HG03280 (cell line): ENCODE results near the gene AFF2.

Experiments used
- ATAC-seq: cut with Tn5 transposase; IDR thresholded peaks from one replicate; pipeline ENCODE4 v1.9.1; 2021; ENCODE audit warnings: mild to moderate bottlenecking, moderate library complexity; ENCODE audit not compliant: unreplicated experiment

AFF2 gene

GRCh38 chrX:148722966-148723365 is 222.5 kb downstream of the AFF2 start:
- no peak for ATAC-seq

GRCh38 chrX:148723551-148723950 is 223.1 kb downstream of the AFF2 start:
- no peak for ATAC-seq

GRCh38 chrX:148728901-148729300 is 228.5 kb downstream of the AFF2 start:
- ATAC-seq, result no peak

- ATAC-seq, result no peak
Measured at GRCh38 chrX:148732743-148733142, 232.3 kb downstream of the AFF2 start.

GRCh38 chrX:148741441-148741840 is 241.0 kb downstream of the AFF2 start:
- no peak for ATAC-seq

GRCh38 chrX:148755111-148755510 is 254.7 kb downstream of the AFF2 start:
- ATAC-seq, result no peak

GRCh38 chrX:148763896-148764295 is 263.5 kb downstream of the AFF2 start:
- ATAC-seq, result no peak

- no peak for ATAC-seq
Measured at GRCh38 chrX:148768296-148768695, 267.9 kb downstream of the AFF2 start.

GRCh38 chrX:148771440-148771839 is 271.0 kb downstream of the AFF2 start:
- no peak for ATAC-seq

- ATAC-seq, result no peak
Measured at GRCh38 chrX:148774276-148774675, 273.9 kb downstream of the AFF2 start.

- no peak for ATAC-seq
Measured at GRCh38 chrX:148784137-148784536, 283.7 kb downstream of the AFF2 start.

GRCh38 chrX:148784856-148785255 is 284.4 kb downstream of the AFF2 start:
- ATAC-seq, result no peak

- no peak for ATAC-seq
Measured at GRCh38 chrX:148785256-148785655, 284.8 kb downstream of the AFF2 start.

- no peak for ATAC-seq
Measured at GRCh38 chrX:148788449-148788848, 288.0 kb downstream of the AFF2 start.

- no peak for ATAC-seq
Measured at GRCh38 chrX:148794350-148794749, 293.9 kb downstream of the AFF2 start.

- ATAC-seq, result no peak
Measured at GRCh38 chrX:148804579-148805355, 304.4 kb downstream of the AFF2 start.

GRCh38 chrX:148806145-148806870 is 305.9 kb downstream of the AFF2 start:
- no peak for ATAC-seq

GRCh38 chrX:148808833-148809232 is 308.4 kb downstream of the AFF2 start:
- no peak for ATAC-seq

GRCh38 chrX:148811236-148811635 is 310.8 kb downstream of the AFF2 start:
- ATAC-seq, result no peak

GRCh38 chrX:148813422-148813821 is 313.0 kb downstream of the AFF2 start:
- ATAC-seq, result no peak

- no peak for ATAC-seq
Measured at GRCh38 chrX:148813967-148814366, 313.6 kb downstream of the AFF2 start.

- ATAC-seq, result no peak
Measured at GRCh38 chrX:148815218-148815961, 315.0 kb downstream of the AFF2 start.
